Stimulated activated CD8-positive, alpha-beta memory T cell treated with anti-CD3 and anti-CD28 coated beads, Interleukin-7, amount 100 ng/mL, for 48 hours (primary cell): Measurements from ENCODE around the gene ADAMTS2.

Experiments used
- DNase-seq, 2 donors: peaks; one replicate each; pipeline ENCODE4 v3.0.0-alpha.2; 2020; ENCODE audit warnings: low read depth in 1 of 2; ENCODE audit errors: extremely low read depth in 1 of 2

The ADAMTS2 gene

DNA sequence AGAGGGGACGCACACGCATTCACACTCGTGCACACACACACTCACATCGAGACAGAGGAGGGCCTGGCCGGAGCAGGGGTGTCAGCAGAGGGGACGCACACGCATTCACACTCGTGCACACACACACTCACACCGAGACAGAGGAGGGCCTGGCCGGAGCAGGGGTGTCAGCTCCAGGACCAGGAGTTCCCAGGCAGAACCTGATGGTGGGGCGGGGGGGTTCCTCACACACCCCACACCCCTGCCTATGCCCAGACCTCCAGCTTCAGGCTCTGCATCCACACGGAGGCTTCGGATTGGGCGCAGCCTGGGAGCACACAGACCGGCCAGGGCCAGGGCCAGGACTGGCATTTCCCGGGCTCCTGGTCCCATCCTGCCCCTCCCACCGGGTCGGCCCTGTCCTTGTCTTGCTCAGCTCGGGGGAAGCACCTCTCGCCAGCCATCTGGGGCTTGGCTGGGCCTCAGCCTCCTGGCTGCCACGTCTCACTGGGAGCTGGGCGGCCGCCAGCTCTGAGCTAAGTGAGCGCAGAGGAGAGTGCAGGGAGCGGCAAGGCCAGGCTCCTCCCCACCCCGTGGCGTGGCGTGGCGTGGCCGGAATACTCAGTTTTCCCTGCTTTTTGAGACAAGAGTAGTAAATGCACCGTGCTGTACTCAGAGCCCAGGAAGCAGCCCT is 31.3 kb downstream of the ADAMTS2 start:
- no peak for DNase-seq

DNA sequence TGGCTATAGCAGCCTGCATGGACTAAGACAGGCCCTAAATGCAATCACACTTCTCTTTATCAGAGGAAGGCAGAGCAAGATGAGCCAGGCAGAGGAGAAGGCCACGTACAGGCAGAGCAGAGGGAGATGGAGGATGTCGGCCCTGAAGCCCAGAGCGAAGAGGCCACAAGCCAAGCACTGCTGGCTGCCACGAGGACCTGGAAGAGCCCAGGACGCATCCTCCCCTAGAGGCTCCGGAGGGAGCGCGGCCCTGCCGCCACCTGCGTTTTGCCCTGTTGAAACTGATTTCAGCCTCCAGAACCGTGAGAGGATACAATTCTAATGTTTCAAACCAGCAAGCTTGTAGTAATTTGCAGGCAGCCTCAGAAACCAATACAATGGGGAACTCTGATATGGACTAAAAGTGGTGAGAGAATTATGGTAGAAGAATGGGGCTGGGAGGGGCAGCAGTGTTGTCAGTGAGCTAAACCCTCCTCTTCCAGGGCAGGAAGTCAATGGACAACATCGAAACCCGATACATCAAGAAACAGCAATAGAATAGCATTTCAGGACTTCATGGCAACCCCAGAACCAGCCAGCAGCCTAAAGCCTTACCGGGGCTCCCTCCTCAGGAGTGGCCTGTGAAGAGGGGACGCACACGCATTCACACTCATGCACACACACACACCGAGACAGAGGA is 32.6 kb downstream of the ADAMTS2 start:
- DNase-seq, result no peak

DNA sequence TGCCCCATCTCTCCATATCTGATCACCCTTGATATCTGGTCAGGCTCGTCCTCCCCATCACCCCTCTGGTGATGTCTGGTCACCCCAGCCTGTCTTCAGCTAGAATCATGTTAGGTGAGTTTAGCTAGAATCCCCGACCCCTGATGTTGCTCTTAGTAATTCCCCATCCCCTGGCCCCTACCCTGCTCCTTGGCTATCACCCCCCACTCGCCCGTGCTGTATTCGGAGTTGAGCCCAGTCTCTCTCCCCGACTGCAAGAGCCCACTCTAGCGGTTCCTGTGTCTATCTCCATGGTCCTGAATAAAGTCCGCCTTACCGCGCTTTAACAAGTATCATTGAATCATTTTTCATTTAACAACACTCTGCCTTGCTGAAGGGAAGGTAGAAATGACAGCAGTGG is 33.7 kb downstream of the ADAMTS2 start:
- DNase-seq, result no peak

DNA sequence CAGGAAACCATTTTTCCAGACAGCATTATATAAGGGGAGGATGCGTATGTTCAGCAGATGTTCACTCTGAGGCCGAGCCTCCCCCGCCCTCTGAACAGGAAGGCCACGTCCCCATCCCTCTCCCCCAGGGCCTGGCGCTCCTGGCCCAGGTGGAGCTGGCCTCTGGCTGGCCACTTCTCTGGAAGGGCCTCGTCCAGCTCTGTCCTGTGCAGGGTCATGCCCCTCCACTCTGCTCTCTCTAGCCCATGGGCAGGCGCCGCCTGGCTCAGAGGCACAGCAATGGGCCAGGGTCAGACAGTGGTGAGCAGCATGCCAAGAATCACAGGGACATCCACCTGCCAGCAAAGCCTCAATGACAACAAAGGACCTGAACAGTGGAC is 34.2 kb downstream of the ADAMTS2 start:
- no peak for DNase-seq

DNA sequence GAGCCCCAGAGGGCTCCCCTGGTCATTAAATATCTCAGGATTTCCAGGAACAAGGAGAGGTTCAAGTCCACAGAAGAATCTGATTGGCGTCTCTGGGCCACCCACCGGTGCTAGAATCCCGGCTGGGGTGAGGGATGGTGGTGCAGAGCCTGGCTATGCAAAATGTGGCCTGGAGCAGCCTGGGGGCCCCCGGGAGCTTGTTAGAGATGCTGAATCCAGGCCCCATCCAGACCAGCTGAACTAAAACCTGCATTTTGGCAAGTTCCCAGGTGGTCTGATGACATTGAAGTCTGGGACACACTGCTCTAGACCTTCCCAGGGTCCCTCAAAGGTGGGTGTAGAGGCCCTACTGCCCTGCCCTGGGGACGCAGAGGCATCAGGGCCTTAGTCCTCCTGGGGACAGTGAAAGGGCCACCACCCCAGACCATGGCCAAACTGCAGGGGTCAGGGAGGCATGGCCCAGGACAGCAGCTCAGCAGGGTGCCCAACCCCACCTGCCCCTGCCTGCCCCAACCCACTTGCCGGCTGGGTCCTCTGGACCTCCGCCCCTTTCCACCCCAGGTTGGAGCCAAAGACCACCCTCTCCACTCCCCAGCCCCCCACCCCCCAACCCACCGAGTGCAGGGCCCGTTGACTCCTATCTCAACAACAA is 34.7 kb downstream of the ADAMTS2 start:
- no peak for DNase-seq

DNA sequence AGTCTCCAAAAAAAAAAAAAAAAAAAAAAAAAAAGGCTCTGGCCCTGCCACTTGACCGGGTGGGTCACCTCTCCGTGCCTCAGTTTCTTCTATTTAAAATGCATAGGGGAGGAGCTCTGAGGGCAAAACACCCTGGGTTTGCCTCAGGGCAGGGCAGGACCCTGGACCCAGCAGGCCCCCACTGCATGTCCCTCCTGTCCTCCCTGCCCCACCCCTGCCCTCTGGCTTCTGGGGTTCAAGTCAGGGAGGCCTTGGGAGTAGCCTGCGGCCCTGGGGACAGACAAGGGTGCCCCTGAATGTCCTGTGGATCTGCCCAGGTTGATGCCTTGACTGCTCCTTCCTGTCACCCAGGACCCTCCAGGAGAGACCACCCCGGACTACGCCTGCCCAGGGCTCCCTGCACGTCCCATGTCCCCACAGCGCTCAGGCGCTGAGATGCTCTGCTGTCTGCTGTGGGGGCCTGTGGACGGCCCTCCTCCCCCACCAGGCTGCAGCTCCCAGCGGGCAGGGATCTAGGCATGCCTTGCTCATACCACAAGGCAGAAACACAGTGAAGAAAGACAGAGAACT is 35.4 kb downstream of the ADAMTS2 start:
- DNase-seq, result no peak

DNA sequence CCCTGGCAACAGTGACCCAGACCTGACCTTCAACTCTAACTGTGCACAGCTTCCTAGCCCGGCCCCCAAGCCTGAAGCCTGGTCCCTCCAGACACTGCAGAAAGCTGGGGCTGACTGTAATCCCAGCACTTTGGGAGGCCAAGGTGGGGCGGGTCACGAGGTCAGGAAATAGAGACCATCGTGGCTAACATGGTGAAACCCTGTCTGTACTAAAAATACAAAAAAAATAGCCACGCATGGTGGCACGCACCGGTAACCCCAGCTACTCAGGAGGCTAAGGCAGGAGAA is 35.9 kb downstream of the ADAMTS2 start:
- DNase-seq, result no peak

DNA sequence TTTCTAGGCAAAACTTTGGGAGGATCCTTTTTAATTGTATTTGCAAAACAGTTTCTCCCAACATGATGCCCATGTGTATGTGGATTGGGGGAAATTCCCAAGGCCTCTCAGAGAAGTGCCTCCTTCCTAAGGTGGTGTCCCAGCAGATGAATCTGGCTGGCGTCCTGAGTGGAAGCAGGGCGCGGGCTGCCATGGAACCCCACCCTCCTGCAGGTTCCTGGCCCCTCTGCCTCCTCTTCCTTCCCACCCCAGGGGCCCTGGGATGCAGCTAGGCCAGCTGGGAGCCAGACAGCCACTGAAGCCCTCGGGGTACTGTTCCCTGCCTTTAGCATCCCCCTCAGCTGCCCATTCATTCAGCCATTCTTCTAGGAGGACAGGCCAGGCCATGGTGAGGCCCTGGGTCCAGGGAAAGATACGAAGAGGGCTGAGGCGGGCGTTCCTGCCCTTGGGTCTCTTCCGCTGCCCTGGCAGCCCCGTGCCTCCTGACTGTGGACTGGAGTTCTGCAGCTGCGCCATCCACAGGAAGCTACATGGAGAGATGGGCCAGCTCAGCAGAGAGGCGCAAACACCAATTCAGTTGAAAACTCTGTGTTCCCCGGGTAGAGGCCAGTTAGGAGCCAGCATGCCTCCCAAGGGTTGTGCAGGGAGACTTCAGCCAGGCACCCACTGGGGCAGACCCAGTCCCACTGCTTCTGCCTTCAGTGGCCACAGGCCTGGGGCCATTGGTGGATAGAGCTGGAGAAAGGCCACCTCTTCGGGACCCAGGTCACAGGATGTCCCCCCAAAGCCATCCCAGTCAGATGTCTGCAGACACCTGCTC is 36.5 kb downstream of the ADAMTS2 start:
- no peak for DNase-seq

DNA sequence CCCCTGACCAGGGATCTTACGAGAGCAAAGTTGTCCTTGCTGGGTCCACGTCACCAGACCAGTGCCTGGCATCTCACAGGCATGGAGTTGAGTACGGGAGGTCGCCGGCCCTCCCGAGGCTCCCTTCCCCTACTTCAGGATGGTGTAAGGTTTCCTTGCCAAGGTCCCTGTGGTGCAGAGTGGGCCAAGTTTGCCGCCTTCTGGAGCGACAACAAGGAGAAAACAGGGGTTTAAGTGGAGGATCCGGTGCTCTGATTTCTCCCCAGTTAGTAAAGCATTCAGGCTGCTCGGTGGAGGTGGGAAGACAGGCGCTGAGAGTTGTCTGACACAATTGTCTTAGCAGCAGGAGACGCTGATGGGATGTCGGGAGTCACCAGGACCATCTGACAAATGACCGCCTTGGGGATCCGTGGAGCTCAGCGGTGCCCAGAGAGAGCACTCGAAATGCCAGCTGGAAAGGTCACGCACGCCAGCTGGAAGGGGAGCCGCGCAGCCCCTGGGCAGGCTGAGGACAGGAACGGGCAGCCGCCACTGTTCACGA is 37.3 kb downstream of the ADAMTS2 start:
- DNase-seq, result no peak

DNA sequence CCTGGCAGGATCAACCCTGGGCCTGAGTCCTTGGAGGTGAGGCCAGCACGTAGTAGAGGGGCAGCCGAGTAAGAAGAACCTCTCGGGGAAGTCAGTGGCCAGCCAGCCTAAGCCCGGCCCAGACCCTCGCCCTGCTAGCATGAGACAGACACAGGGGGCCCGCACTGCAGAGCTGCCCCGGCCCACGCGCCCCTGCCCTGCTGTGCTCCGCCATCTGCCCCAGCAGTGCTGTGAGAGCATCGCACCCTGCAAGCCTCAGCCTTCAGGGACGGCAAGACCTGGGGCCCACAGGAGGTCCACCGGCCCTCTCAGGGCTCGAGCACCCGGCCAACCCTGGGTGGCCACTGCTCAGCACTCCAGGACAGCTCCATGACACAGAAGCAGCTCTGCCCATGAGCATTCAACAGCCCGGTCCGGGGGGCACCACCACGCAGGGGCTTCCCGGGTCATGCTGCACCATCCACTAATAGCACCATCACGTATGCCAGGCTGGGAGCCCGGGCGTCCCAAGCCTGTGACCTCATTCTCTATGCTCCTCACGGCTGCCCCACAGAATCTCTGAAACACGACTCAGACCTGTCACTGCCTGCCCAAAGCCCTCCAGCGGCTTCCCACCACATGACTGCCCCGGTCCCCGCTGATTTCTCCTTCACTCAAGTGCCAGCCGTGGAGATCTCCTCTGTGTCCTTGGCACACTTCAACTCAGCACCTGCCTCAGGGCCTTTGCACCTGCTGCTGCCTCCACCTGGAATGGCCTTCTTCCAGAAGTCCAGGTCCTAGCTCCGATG is 38.1 kb downstream of the ADAMTS2 start:
- no peak for DNase-seq

DNA sequence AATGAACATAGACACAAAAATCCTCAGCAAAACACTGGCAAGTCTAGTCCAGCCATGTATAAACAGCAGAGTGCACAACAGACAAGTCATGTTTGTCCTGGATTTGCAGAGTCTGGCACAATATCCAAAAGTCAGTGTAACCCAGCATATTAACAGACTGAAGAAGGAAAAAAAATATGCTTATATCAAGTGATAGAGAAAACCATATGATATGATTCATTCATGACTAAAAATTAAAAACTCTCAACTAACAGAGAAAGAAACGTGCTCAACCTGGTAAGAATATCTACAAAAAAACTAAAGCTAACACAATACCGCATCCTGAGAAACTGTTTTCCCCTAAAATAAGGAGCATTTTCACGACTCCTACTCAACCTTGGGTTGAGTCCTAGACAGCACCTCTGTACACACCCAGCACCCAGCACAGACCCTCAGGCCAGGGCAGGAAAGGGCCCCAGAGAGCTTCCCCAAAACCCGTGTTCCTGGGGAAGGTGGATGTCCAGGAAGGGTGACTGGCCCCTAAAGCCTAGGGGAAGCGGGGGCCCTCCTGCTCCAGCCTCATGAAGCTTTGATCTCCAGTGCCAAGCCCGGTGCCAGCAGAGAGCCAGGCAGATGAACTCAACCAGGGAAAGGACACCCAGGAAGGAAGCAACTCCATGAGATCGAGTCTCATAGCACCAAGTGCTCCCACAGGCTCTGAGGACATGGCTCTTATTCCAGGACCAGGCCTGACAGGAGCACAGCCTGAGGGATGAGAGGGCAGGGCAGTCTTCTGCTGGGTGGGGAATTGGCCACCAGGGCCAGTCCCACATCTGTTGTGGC is 38.9 kb downstream of the ADAMTS2 start:
- no peak for DNase-seq

DNA sequence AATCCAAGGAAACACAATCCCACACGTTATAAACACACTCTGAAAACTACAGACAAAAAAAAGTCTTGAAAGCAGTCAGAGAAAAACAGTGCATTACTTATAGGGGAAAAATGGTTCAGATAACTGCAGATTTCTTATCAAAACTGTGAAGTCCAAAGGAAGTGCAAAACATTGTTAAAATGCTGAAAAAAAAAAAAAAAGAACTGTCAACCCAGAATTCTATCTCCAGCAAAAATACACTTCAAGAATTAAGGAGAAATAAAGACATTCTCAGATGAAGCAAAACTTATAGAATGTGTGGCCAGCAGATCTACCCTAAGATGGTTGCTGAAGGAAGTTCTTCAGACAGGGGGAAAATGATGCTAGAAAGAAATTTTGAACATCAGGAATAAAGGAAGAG is 40.4 kb downstream of the ADAMTS2 start:
- DNase-seq, result no peak

DNA sequence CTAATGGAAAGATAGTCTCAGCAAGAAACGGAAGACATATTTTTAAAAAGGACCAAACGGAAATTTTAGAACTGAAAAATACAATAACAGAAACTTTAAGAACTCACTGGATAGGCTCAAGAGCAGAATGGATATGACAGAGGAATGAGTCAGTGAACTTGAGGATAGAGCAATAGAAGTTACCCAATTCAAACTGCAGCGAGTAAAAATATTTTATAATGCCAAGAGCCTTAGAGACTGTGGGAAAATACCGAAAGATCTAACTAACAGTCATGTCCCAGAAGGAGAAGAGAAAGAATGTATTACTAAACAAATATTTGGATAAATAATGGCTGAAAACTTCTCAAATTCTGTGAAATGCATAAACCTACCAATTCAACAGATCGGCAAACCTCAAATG is 40.8 kb downstream of the ADAMTS2 start:
- no peak for DNase-seq

DNA sequence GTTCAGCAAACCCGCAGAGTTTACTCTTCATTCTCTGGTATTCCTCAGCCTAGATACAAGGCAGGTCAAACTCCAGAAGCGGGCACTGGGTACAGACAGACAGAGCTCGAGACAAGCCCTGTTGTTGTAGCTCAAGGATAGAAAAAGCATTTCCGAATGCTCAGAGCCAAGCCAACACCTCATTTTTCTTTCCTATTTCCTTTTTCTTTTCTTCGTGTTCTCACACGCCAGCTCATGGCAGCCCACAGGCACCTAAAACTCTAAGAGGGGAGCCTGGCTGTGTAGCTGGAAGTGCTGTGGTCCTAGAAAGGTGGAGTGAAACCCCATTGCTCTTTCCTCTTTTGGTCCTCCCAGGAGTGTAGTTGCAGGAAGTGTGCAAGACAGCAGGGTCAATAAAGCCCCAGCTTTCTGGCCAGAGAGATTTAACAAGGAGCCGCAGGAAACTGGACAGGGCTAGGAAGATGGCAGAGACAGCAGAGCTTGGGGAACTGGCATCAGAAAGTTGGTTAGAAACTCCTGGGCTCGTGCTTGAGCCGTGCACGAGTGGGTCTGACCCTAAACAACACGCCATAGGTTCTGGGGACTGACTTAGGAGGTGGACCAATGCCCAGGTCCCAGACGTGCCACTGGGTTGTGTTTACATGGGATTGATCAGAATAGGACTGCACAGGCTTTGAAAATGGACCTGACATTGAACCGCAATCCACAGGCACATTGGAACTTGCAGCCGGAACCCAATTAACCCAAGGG is 41.6 kb downstream of the ADAMTS2 start:
- DNase-seq, result no peak

DNA sequence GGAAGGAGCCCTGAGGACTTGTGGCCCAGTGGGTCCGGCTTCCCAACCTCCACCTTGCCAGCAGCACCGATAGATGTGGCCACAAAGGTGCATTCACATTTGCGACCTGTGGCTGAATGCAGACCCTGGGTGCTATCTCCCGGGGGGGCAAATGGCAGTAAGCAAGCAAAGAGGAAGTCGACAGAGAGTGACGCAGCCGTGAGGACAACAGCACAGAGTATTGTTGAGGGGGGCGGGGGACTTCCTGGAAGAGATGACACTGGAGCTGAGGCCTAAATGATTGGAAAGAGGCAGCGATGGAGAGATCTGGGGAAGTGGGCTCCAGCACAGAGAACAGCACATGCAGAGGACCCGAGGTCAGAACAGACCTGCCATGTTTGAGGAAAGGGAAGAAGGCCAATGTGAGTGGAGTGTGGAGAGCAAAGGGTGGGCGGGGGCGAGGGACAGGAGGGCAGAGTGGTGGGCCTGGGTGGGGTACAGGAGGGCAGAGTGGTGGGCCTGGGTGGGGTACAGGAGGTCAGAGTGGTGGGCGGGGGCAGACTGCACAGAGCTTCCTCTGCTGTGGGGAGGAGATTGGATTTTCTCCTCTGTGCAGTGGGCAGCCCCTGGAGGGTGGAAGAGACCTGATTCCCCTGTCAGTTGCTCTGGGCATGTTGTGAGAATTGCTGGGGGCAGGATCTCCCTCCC is 42.6 kb downstream of the ADAMTS2 start:
- no peak for DNase-seq

DNA sequence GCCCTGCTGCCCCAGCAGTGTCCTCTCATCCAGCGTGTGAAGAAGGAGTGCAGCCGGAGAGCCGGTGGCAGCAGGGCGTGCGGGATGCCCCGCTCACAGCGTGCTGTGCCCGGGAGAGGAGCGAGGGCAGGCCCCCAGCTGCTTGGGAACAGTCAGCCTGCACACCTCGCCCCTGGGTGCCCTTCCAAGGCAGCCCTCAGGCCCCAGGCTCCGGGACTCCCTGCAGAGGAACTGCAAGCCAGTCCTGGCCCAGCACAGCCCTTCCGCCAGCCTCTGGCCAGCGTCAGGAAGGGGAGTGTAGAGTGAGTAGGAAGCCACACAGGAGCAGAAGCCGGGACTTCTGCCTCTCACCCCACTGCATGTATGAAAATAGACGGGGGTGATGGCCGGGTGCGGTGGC is 43.5 kb downstream of the ADAMTS2 start:
- DNase-seq, result no peak

DNA sequence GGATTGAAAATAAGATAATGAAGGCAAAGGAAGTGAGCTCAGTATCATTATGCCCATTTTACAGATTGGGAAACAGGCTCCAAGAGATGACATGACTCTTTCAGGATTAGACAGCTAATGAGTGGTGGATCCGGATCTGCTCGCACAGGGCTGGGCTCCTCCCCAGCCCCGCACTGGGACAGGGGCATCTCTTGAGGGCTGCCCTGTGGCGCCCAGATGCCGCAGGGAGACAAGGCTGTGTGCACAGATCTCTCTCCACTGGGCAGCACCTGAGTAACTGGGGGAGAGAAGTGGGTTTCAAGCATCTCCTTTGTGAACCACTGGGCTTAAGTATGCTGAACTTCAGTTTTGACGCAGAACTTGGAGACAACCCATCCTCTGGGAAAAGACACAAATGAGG is 43.9 kb downstream of the ADAMTS2 start:
- DNase-seq, result no peak

DNA sequence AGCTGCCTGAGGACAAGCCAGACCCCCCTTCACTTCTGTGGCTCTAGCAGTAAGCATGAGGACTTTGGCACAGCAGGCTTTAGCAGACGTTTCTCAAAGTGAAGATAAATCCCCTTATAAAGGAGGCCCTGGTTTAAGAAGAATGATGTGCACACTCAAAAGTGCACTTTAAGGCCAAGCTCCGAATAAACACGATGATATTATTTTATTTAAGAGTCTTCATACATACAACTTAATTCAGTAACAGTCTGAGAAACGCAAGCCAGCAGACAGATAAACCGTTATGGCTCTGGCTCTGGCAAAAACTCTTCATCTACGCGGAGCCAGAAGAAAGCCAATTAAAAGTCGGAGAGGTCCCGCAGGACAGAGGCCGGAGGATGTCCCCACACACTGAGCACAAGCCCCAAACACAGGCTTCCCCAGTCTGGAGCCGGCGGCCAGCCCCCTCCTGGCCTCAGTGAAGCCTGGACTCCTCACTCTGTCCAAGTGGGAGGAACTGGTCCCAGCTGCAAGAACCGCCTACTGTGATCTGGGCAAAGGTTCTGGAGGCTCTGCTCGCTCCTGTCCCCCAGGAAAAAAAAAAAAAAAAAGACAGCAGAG is 44.6 kb downstream of the ADAMTS2 start:
- no peak for DNase-seq
